Upper lobe of left lung (tissue), 6 donors: ENCODE results near the gene SERTAD2. TPM values are rescaled to one million over a fixed set of nuclear protein-coding genes. Genes with fewer than 3 reads are reported as not detected.

Source experiments
- ATAC-seq, 2 donors: fragments of 200-7000 bp; cut with Tn5 transposase; one replicate each; pipeline ENCODE4 v1.9.1; 2022; ENCODE audit warnings: mild to moderate bottlenecking in 2 of 2, moderate library complexity in 2 of 2; ENCODE audit not compliant: low FRiP score in 2 of 2
- DNase-seq, 2 donors: peaks; one replicate each; pipeline ENCODE4 v3.0.0-alpha.2; 2019 to 2020
- H3K27ac ChIP-seq, 4 donors: fragments of 200-600 bp; sonication (generic); one replicate each; pipeline ENCODE4 v1.5.1; 2016 to 2019
- H3K27me3 ChIP-seq, 4 donors: fragments of 200-600 bp; sonication (generic); one replicate each; pipeline ENCODE4 v1.5.1; 2017 to 2019
- H3K36me3 ChIP-seq, 4 donors: fragments of 200-600 bp; sonication (generic); one replicate each; pipeline ENCODE4 v1.5.1; 2016 to 2019
- H3K4me1 ChIP-seq, 4 donors: fragments of 200-600 bp; sonication (generic); one replicate each; pipeline ENCODE4 v1.5.1; 2018 to 2019
- H3K4me3 ChIP-seq, 4 donors: fragments of 200-600 bp; sonication (generic); one replicate each; pipeline ENCODE4 v1.5.1; 2017 to 2019; ENCODE audit warnings: mild to moderate bottlenecking in 2 of 4, moderate library complexity in 1 of 4
- H3K9me3 ChIP-seq, 4 donors: fragments of 200-600 bp; sonication (generic); one replicate each; pipeline ENCODE4 v1.5.1; 2018 to 2019
- EP300 ChIP-seq, 4 donors: sonication (generic); formaldehyde crosslinking; IDR thresholded peaks; one replicate each; pipeline ENCODE4 v1.5.1; 2017; ENCODE audit warnings: antibody characterized with exemption in 4 of 4, control low read depth in 2 of 4
- POLR2A ChIP-seq, 4 donors: fragments of 450-650 bp; IDR thresholded peaks; one replicate each; pipeline ENCODE4 v1.5.1; 2016 to 2017; ENCODE audit warnings: antibody characterized with exemption in 4 of 4, mild to moderate bottlenecking in 2 of 4
- POLR2AphosphoS5 ChIP-seq, 2 donors: sonication (generic); formaldehyde crosslinking; IDR thresholded peaks; one replicate each; pipeline ENCODE4 v1.5.1; 2017; ENCODE audit warnings: antibody characterized with exemption in 2 of 2
- WGBS, 2 donors: methylation state at CpG; one replicate each; pipeline ENCODE4 v1.1.5; 2017 to 2018; 5-methylcytosine and 5-hydroxymethylcytosine counted together
- total RNA-seq, 6 donors: library from RNA; depleted of rRNA in 4 of 6; stranded (reverse); fragments of >200 nt in 4 of 6; gene quantifications; one replicate each; pipeline versions ENCODE4 v1.1.0 to v1.2.1, GENCODE V29; 2016 to 2021
- TF ChIP-seq, protein P1 (sequence below), 6 experiments: fragments of 450-650 bp in 4 of 6; fragments of 200-600 bp in 2 of 6; sonication (generic) in 2 of 6; IDR thresholded peaks; one replicate each; pipeline ENCODE4 v1.5.1; 2016 to 2019; ENCODE audit warnings: antibody characterized with exemption in 6 of 6
- donor health status: DM: no; HTN: no; CAD: no; lungs with moderate emphysema.
- donor health status: DM: no; HTN: yes; CAD: no; lungs with severe emphysema.

The SERTAD2 gene
- total RNA-seq, 6 donors from 2014 or later, result 10.4 to 43.0 (median 20.0) TPM

DNA sequence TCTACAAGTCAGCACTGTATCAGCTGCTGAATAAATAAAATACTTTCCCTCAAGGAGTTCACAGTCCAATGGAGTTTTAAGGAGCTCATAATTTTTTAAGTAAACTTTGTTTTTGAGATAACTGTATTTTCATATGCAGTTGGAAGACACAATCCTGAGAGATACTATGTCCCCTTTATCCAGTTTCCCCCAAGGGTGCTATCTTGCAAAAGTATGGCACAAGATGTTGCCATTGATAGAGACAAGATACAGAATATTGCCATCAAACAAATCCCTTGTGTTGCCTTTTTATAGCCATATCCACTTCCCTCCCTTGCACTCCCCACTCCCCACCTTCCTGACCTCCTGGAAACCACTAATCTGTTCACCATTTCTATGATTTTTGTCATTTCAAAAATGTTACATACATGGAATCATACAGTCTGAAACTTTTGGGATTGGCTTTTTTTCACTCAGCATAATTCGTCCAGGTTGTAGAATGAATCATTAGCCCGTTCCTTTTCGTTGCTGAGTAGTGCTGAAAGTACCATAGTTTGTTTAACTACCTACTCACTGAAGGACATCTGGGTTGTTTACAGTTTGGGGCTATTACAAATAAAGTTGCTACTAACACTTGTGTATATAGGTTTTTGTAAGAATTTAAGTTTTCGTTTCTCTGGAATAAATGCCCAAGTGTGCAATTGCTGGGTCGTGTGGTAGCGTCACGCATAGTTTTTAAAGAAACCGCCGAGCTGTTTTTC is 30.2 kb upstream of the SERTAD2 start:
- no peak overlapping the region for H3K4me3 ChIP-seq
- TF ChIP-seq POLR2AphosphoS5 (IDR thresholded peaks at IDR 0.05) (no peak), EP300 (IDR thresholded peaks at IDR 0.05) (no peak), POLR2A (IDR thresholded peaks at IDR 0.05) (no peak)
- TF ChIP-seq, protein P1, sequence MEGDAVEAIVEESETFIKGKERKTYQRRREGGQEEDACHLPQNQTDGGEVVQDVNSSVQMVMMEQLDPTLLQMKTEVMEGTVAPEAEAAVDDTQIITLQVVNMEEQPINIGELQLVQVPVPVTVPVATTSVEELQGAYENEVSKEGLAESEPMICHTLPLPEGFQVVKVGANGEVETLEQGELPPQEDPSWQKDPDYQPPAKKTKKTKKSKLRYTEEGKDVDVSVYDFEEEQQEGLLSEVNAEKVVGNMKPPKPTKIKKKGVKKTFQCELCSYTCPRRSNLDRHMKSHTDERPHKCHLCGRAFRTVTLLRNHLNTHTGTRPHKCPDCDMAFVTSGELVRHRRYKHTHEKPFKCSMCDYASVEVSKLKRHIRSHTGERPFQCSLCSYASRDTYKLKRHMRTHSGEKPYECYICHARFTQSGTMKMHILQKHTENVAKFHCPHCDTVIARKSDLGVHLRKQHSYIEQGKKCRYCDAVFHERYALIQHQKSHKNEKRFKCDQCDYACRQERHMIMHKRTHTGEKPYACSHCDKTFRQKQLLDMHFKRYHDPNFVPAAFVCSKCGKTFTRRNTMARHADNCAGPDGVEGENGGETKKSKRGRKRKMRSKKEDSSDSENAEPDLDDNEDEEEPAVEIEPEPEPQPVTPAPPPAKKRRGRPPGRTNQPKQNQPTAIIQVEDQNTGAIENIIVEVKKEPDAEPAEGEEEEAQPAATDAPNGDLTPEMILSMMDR (IDR thresholded peaks at IDR 0.05), result no peak
- no peak overlapping the region for H3K27ac ChIP-seq
- WGBS, 2 donors, result 78 to 84% methylated on average over 9 of the region's 9 CpGs
- no peaks in the 10 kb centered on the region for H3K27me3 ChIP-seq
- DNase-seq (no peak), ATAC-seq (no peak)
- peaks cover 1 to 7% (median 4%) of the 10 kb centered on the region in 4 donors for H3K4me1 ChIP-seq
- no peaks in the 10 kb centered on the region for H3K36me3 ChIP-seq
- H3K9me3 ChIP-seq, result no peaks in the 10 kb centered on the region

DNA sequence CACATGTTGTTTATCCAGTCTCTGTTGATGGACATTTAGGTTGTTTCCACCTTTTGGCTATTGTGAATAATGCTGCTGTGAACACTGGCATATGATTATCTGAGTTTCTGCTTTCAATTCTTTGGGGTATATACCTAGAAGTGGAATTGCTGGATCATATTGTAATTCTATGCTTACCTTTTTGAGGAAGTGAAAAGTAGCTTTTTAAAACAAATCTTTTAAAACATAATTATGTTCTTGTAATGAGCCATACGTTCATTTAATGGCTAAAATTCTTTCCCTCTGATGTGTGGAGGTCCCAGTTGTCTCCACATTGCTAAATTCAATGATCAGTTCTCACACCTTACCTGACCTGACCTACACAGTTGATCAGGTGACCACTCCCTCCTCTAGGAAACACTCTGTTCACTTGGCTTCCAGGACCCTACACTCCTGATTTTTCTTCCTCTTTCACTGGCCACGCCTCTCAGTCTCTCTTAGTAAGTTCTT is 27.8 kb upstream of the SERTAD2 start:
- no peak overlapping the region for H3K4me3 ChIP-seq
- no peak for TF ChIP-seq EP300 (IDR thresholded peaks at IDR 0.05)
- no peak for TF ChIP-seq POLR2AphosphoS5 (IDR thresholded peaks at IDR 0.05)
- WGBS, 2 donors, result 75 to 76% methylated on average over 2 of the region's 2 CpGs
- no peaks in the 10 kb centered on the region for H3K36me3 ChIP-seq
- H3K9me3 ChIP-seq, result no peaks in the 10 kb centered on the region
- no peak overlapping the region for H3K27ac ChIP-seq
- H3K4me1 ChIP-seq, result peaks cover 5 to 7% (median 6%) of the 10 kb centered on the region in 4 donors
- no peaks in the 10 kb centered on the region for H3K27me3 ChIP-seq
- ATAC-seq, result no peak
- peak in 1 of 2 donors; percentile 31 for DNase-seq

DNA sequence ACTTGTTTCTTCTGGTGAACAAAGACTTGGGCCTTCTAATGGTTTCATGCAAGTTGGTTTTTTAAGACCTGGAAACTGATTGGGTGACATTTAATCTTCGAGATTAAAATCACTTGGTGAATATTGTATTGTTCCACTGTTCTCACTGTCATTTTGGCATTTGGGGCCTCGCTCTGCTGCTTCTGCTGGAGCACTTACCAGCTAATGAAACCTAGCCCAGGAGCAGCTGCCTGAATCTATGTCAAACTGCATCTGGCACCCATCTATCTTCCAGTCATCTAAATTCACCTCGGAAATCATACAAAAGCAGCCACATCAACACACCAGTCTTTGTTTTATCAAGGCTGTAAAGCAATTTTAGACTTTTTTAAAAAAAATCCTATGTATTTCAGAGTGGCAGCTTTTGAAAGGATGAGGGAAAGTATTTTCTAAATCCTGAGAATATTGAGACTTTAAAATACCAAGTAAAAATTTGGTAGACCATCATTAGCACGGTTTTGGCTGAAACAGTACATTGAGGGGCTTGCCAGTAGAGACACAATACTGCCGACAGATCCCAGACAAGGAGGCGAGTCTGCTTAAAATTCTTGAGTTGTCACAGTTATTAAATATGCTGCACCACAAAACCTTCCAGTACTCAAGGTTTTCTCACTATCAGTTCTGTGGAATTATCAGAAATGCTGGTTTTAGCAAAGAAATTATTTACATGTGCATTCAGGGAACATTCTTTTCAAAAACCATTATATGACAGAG is 26.1 kb upstream of the SERTAD2 start:
- TF ChIP-seq, protein P1 (IDR thresholded peaks at IDR 0.05), result no peak
- no peak for TF ChIP-seq POLR2AphosphoS5 (IDR thresholded peaks at IDR 0.05)
- TF ChIP-seq POLR2A (IDR thresholded peaks at IDR 0.05), result no peak
- TF ChIP-seq EP300 (IDR thresholded peaks at IDR 0.05), result no peak
- DNase-seq (no peak), ATAC-seq (no peak)
- 87 to 90% methylated on average over 6 of the region's 6 CpGs for WGBS, 2 donors
- Histone ChIP-seq H3K4me1 (peaks cover 5 to 7% (median 6%) of the 10 kb centered on the region in 4 donors), H3K27ac (no peak overlapping the region), H3K27me3 (no peaks in the 10 kb centered on the region), H3K4me3 (no peak overlapping the region), H3K36me3 (no peaks in the 10 kb centered on the region), H3K9me3 (no peaks in the 10 kb centered on the region)

DNA sequence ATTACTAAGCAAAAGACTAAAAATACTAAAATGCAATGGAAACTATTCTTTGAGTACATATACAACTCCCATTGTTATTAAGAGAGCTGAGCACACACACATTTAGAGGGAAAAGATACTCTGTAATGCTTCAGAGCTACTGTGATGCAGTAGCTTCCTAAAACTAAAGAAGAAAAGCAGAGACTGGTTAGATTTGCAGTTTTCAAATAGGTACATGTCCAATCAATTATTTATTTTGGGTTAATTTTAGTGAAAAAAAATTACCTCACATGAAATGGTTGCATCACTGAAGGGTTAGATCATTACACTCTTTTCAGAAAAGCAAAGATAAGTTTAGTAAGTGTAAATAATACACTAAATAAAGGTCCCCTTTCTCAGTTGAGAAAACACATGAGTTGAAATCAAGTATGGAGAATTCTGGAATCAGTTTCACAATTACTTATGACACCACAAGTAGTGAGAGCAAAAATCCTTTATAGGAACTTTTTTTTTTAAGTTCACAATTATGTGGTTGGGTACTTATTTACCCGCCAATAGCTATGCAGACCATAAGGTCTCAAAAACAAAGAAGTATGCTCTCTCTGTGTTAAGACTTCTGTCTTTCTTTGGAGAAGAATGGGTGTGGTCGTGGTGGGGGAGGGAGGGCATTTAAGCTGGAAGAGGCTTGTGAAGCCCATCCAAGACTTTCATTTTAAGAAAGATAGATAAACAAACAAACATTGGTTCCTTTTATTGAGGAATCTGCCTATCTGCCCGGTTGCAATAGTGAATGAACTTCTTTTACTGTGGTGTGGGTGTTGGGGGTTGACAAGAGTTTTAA is 25.3 kb upstream of the SERTAD2 start:
- H3K4me3 ChIP-seq, result no peak overlapping the region
- H3K27me3 ChIP-seq, result no peaks in the 10 kb centered on the region
- peaks cover 5 to 7% (median 6%) of the 10 kb centered on the region in 4 donors for H3K4me1 ChIP-seq
- no peak overlapping the region for H3K27ac ChIP-seq
- WGBS, 2 donors, result 47% methylated on average over 3 of the region's 3 CpGs
- DNase-seq (no peak), ATAC-seq (no peak)
- no peaks in the 10 kb centered on the region for H3K36me3 ChIP-seq
- TF ChIP-seq POLR2AphosphoS5 (IDR thresholded peaks at IDR 0.05) (no peak), EP300 (IDR thresholded peaks at IDR 0.05) (no peak), POLR2A (IDR thresholded peaks at IDR 0.05) (no peak)
- TF ChIP-seq, protein P1 (IDR thresholded peaks at IDR 0.05), result no peak
- H3K9me3 ChIP-seq, result no peaks in the 10 kb centered on the region

DNA sequence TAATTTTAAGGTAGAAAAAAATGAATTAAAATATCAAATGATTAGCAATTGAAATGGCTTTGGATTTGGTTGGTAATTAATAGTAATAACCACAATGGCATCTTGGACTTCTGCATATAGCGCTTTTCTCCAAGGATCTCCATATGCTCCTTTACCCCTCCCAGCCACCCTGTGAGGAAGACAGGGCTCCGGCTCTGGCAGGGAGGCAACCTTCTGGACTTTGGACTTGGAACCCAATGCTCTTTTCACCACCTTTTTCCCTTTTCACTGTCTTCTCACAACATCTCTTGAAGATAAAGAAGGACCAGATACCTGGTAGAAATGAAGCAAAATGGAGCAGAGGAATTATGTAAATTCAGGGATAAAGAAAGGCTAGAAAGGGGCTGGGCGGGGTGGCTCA is 23.8 kb upstream of the SERTAD2 start:
- no peaks in the 10 kb centered on the region for H3K36me3 ChIP-seq
- no peaks in the 10 kb centered on the region for H3K27me3 ChIP-seq
- no peak for TF ChIP-seq EP300 (IDR thresholded peaks at IDR 0.05)
- no peak for TF ChIP-seq POLR2A (IDR thresholded peaks at IDR 0.05)
- TF ChIP-seq, protein P1 (IDR thresholded peaks at IDR 0.05), result no peak
- no peak for TF ChIP-seq POLR2AphosphoS5 (IDR thresholded peaks at IDR 0.05)
- no peak overlapping the region for H3K27ac ChIP-seq
- no peaks in the 10 kb centered on the region for H3K9me3 ChIP-seq
- no peak overlapping the region for H3K4me3 ChIP-seq
- ATAC-seq, result no peak
- no peak for DNase-seq
- H3K4me1 ChIP-seq, result peaks cover 5 to 7% (median 6%) of the 10 kb centered on the region in 4 donors
- 99% methylated on average over 3 of the region's 3 CpGs for WGBS, 2 donors
